SK-N-SH (cell line): ENCODE results near the gene RNU1-3.

Experiments used
- CTCF ChIP-seq: fragments of 200-600 bp; sonication (generic); IDR thresholded peaks from 2 replicates; pipeline ENCODE4 v1.6.1; 2017; ENCODE audit warnings: antibody characterized with exemption, mild to moderate bottlenecking, moderate library complexity
- JUND ChIP-seq: IDR thresholded peaks from 2 replicates; pipeline ENCODE4 v1.4.0; 2012
- MXI1 ChIP-seq: IDR thresholded peaks from 2 replicates; pipeline ENCODE4 v1.6.1; 2012; ENCODE audit warnings: mild to moderate bottlenecking, low read depth, low read length, improper control_type of control experiment
- NFIC ChIP-seq: IDR thresholded peaks from 2 replicates; pipeline ENCODE4 v1.4.0; 2012; ENCODE audit warnings: borderline replicate concordance
- RFX5 ChIP-seq: IDR thresholded peaks from 2 replicates; pipeline ENCODE4 v1.6.1; 2012; ENCODE audit warnings: mild to moderate bottlenecking, improper control_type of control experiment, low read length
- SIN3A ChIP-seq: IDR thresholded peaks from 2 replicates; pipeline ENCODE4 v1.6.1; 2012; ENCODE audit warnings: low read depth, mild to moderate bottlenecking, low read length, moderate library complexity, borderline replicate concordance
- TAF1 ChIP-seq: IDR thresholded peaks from 2 replicates; pipeline ENCODE4 v1.6.1; 2012; ENCODE audit warnings: low read depth, mild to moderate bottlenecking, low read length, moderate library complexity, borderline replicate concordance

GRCh38 chr1:16630661-16631247 is 36.0 kb downstream of the RNU1-3 start:
- TF ChIP-seq CTCF (no peak), SIN3A (no peak), MXI1 (no peak), TAF1 (no peak), RFX5 (no peak), NFIC (no peak), JUND (no peak)
